K562 (cell line): ENCODE data around the gene POLR3E.

Source experiments
- EZH2 ChIP-seq: IDR thresholded peaks from 2 replicates; pipeline ENCODE4 v1.6.1; 2012; ENCODE audit warnings: low read depth, mild to moderate bottlenecking, inconsistent platforms, low read length, borderline replicate concordance
- KDM1A ChIP-seq, 2 experiments: fragments of 450-650 bp; IDR thresholded peaks; 2 replicates each; pipeline ENCODE4 v1.6.1; 2016; ENCODE audit warnings: mild to moderate bottlenecking in 2 of 2
- YY1 ChIP-seq, 3 experiments: IDR thresholded peaks; 2 replicates each; pipeline ENCODE4 v1.6.1; 2011; ENCODE audit warnings: low read length in 2 of 3, mild to moderate bottlenecking in 2 of 3, moderate library complexity in 2 of 3, borderline replicate concordance in 1 of 3, control low read depth in 1 of 3, low read depth in 1 of 3; ENCODE audit not compliant: insufficient read depth in 3 of 3, insufficient replicate concordance in 2 of 3, control insufficient read depth in 1 of 3, insufficient read length in 1 of 3; ENCODE audit errors: extremely low read depth in 1 of 3
- ZNF143 ChIP-seq: sonication (generic); formaldehyde crosslinking; IDR thresholded peaks from 2 replicates; pipeline ENCODE4 v1.9.0; 2022; ENCODE audit warnings: mild to moderate bottlenecking, missing genetic modification reagents
- TF ChIP-seq, protein P1 (sequence below), 2 experiments: IDR thresholded peaks; 2 replicates each; pipeline ENCODE4 v1.6.1; 2012; ENCODE audit warnings: improper control_type of control experiment in 2 of 2, low read depth in 2 of 2, low read length in 2 of 2, borderline replicate concordance in 1 of 2
- TF ChIP-seq, protein P2 (sequence below): fragments of 450-650 bp; conservative IDR thresholded peaks from 2 replicates; pipeline ENCODE4 v1.6.1; 2016; ENCODE audit warnings: missing genetic modification characterization, low read depth, mild to moderate bottlenecking, missing compliant biosample characterization, moderate library complexity

GRCh38 chr16:22373662-22374310 is 76.6 kb downstream of the POLR3E start:
- TF ChIP-seq YY1 (IDR thresholded peaks at IDR 0.05; ENCODE audit: borderline replicate concordance in 1 of 3, control insufficient read depth in 1 of 3, extremely low read depth in 1 of 3, insufficient read depth in 3 of 3, insufficient read length in 1 of 3, insufficient replicate concordance in 2 of 3, low read depth in 1 of 3, low read length in 2 of 3), result no peak
- no peak for TF ChIP-seq ZNF143
- TF ChIP-seq, protein P1, sequence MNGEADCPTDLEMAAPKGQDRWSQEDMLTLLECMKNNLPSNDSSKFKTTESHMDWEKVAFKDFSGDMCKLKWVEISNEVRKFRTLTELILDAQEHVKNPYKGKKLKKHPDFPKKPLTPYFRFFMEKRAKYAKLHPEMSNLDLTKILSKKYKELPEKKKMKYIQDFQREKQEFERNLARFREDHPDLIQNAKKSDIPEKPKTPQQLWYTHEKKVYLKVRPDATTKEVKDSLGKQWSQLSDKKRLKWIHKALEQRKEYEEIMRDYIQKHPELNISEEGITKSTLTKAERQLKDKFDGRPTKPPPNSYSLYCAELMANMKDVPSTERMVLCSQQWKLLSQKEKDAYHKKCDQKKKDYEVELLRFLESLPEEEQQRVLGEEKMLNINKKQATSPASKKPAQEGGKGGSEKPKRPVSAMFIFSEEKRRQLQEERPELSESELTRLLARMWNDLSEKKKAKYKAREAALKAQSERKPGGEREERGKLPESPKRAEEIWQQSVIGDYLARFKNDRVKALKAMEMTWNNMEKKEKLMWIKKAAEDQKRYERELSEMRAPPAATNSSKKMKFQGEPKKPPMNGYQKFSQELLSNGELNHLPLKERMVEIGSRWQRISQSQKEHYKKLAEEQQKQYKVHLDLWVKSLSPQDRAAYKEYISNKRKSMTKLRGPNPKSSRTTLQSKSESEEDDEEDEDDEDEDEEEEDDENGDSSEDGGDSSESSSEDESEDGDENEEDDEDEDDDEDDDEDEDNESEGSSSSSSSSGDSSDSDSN (IDR thresholded peaks at IDR 0.05; ENCODE audit: borderline replicate concordance in 1 of 2, low read depth in 2 of 2, low read length in 2 of 2), result no peak
- TF ChIP-seq KDM1A (IDR thresholded peaks at IDR 0.05), result no peak
- TF ChIP-seq, protein P2, sequence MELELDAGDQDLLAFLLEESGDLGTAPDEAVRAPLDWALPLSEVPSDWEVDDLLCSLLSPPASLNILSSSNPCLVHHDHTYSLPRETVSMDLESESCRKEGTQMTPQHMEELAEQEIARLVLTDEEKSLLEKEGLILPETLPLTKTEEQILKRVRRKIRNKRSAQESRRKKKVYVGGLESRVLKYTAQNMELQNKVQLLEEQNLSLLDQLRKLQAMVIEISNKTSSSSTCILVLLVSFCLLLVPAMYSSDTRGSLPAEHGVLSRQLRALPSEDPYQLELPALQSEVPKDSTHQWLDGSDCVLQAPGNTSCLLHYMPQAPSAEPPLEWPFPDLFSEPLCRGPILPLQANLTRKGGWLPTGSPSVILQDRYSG (tag), result no peak
- TF ChIP-seq EZH2, result no peak
